ENCODE data around the gene DGKB.
A peak's percentile ranks its signal among the peaks of the same experiment; 100 is the strongest.

Gene DGKB

DNA sequence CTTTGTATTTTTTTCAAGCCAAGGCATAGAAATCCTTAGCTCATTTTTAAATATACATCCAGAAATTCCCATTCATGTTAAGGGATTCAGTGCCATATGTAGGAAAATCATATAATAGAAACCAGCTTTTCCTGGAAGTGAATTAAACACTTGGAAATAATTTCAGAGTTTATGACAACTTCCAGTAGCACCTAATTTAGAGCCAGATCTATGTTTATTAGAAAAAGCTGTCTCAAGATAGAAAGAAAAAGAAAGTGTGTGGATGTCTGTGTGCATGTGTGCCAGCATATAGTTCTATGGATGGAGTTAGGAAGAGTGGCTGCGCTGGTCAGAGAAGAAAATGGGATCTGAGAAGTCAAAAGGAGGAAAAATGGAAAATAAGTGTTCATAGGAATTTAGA lies 225.7 kb downstream of the DGKB start (continued):
- TF ChIP-seq, protein P1, sequence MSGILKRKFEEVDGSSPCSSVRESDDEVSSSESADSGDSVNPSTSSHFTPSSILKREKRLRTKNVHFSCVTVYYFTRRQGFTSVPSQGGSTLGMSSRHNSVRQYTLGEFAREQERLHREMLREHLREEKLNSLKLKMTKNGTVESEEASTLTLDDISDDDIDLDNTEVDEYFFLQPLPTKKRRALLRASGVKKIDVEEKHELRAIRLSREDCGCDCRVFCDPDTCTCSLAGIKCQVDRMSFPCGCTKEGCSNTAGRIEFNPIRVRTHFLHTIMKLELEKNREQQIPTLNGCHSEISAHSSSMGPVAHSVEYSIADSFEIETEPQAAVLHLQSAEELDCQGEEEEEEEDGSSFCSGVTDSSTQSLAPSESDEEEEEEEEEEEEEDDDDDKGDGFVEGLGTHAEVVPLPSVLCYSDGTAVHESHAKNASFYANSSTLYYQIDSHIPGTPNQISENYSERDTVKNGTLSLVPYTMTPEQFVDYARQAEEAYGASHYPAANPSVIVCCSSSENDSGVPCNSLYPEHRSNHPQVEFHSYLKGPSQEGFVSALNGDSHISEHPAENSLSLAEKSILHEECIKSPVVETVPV (CRISPR knock-in tag; IDR thresholded peaks at IDR 0.05) = no peak
- TF ChIP-seq RARB (CRISPR knock-in tag; IDR thresholded peaks at IDR 0.05) (no peak), ISL1 (CRISPR knock-in tag; IDR thresholded peaks at IDR 0.05) (no peak)
- TF ChIP-seq, protein P2, sequence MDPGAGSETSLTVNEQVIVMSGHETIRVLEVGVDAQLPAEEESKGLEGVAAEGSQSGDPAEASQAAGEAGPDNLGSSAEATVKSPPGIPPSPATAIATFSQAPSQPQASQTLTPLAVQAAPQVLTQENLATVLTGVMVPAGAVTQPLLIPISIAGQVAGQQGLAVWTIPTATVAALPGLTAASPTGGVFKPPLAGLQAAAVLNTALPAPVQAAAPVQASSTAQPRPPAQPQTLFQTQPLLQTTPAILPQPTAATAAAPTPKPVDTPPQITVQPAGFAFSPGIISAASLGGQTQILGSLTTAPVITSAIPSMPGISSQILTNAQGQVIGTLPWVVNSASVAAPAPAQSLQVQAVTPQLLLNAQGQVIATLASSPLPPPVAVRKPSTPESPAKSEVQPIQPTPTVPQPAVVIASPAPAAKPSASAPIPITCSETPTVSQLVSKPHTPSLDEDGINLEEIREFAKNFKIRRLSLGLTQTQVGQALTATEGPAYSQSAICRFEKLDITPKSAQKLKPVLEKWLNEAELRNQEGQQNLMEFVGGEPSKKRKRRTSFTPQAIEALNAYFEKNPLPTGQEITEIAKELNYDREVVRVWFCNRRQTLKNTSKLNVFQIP (CRISPR knock-in tag; IDR thresholded peaks at IDR 0.05; ENCODE audit: borderline replicate concordance, low read depth) = no peak

DNA sequence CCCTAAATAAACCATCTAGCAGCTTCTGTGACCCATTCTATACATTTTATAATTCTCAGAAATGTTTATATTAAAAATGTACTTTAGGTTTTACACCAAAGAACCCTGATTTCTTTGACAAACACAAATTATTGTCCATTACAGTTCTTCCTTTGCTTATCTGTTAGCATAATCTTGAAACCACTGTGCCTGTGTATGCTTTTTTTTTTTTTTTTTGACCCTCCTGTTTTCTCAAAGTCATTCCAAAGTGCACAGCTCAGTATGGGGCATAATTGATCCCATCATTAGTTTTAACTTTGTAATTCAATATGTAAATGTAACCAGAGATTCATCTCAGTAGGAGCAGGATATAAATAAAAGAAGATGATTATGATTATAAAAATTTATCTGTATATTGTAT lies 229.3 kb downstream of the DGKB start:
- TF ChIP-seq TOX (CRISPR knock-in tag; IDR thresholded peaks at IDR 0.05; ENCODE audit: borderline replicate concordance) (no peak), ZFP30 (CRISPR knock-in tag; IDR thresholded peaks at IDR 0.05) (no peak), BACH2 (CRISPR knock-in tag; IDR thresholded peaks at IDR 0.05; ENCODE audit: borderline replicate concordance) (no peak), PPARA (CRISPR knock-in tag; IDR thresholded peaks at IDR 0.05; ENCODE audit: borderline replicate concordance) (no peak), ISL1 (CRISPR knock-in tag; IDR thresholded peaks at IDR 0.05) (no peak), ZNF70 (CRISPR knock-in tag; IDR thresholded peaks at IDR 0.05) (no peak), TCF4 (CRISPR knock-in tag; IDR thresholded peaks at IDR 0.05; ENCODE audit: borderline replicate concordance) (no peak), ZC3H10 (CRISPR knock-in tag; IDR thresholded peaks at IDR 0.05) (no peak), ZNF8 (CRISPR knock-in tag; IDR thresholded peaks at IDR 0.05) (no peak), CSDC2 (CRISPR knock-in tag; IDR thresholded peaks at IDR 0.05) (no peak), ARNTL (CRISPR knock-in tag; IDR thresholded peaks at IDR 0.05; ENCODE audit: borderline replicate concordance, low read depth) (no peak), SNAI2 (CRISPR knock-in tag; IDR thresholded peaks at IDR 0.05) (no peak)
- TF ChIP-seq, protein P3, sequence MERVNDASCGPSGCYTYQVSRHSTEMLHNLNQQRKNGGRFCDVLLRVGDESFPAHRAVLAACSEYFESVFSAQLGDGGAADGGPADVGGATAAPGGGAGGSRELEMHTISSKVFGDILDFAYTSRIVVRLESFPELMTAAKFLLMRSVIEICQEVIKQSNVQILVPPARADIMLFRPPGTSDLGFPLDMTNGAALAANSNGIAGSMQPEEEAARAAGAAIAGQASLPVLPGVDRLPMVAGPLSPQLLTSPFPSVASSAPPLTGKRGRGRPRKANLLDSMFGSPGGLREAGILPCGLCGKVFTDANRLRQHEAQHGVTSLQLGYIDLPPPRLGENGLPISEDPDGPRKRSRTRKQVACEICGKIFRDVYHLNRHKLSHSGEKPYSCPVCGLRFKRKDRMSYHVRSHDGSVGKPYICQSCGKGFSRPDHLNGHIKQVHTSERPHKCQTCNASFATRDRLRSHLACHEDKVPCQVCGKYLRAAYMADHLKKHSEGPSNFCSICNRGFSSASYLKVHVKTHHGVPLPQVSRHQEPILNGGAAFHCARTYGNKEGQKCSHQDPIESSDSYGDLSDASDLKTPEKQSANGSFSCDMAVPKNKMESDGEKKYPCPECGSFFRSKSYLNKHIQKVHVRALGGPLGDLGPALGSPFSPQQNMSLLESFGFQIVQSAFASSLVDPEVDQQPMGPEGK (CRISPR knock-in tag; IDR thresholded peaks at IDR 0.05; ENCODE audit: borderline replicate concordance) = no peak
- TF ChIP-seq, protein P4, sequence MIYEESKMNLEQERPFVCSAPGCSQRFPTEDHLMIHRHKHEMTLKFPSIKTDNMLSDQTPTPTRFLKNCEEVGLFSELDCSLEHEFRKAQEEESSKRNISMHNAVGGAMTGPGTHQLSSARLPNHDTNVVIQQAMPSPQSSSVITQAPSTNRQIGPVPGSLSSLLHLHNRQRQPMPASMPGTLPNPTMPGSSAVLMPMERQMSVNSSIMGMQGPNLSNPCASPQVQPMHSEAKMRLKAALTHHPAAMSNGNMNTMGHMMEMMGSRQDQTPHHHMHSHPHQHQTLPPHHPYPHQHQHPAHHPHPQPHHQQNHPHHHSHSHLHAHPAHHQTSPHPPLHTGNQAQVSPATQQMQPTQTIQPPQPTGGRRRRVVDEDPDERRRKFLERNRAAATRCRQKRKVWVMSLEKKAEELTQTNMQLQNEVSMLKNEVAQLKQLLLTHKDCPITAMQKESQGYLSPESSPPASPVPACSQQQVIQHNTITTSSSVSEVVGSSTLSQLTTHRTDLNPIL (CRISPR knock-in tag; IDR thresholded peaks at IDR 0.05; ENCODE audit: low read depth) = no peak
- TF ChIP-seq, protein P1 (CRISPR knock-in tag; IDR thresholded peaks at IDR 0.05) = no peak
- TF ChIP-seq, protein P2 (CRISPR knock-in tag; IDR thresholded peaks at IDR 0.05; ENCODE audit: borderline replicate concordance, low read depth) = no peak
- ATAC-seq = no peak

DNA sequence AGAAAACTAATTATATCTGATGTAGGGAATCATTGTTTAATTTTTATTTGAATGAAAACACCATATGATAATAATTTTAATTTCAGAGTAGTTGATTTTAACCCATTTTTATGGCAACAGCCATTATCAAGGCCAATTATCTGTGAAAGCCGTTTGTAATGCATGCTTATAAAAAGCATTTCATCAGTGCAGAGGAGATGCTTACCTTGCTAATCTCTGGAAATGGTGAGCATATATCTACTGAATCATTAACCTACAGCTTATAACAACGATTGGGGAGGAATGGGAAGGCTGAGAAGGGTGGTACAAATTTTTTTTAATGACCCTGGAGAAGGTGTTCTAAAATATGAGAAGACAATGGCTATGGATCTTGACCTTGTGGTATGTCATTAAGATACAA lies 235.6 kb downstream of the DGKB start:
- TF ChIP-seq, protein P2 (CRISPR knock-in tag; IDR thresholded peaks at IDR 0.05; ENCODE audit: borderline replicate concordance, low read depth) = no peak
- TF ChIP-seq RARB (CRISPR knock-in tag; IDR thresholded peaks at IDR 0.05) (no peak), ZFP3 (CRISPR knock-in tag; IDR thresholded peaks at IDR 0.05) (no peak), ZNF8 (CRISPR knock-in tag; IDR thresholded peaks at IDR 0.05) (peak; percentile 51; the same call in 1 of the 2 replicates), ZNF70 (CRISPR knock-in tag; IDR thresholded peaks at IDR 0.05) (0 out of 2 replicates have a peak, but pooled peaks have one; percentile 20), PPARA (CRISPR knock-in tag; IDR thresholded peaks at IDR 0.05; ENCODE audit: borderline replicate concordance) (0 out of 2 replicates have a peak, but pooled peaks have one; percentile 67), ESRRG (CRISPR knock-in tag; IDR thresholded peaks at IDR 0.05) (no peak)
- TF ChIP-seq, protein P3 (CRISPR knock-in tag; IDR thresholded peaks at IDR 0.05; ENCODE audit: borderline replicate concordance) = no peak
- no peak for ATAC-seq

Measured in SK-N-SH treated with all-trans-retinoic acid at 6 μM for 48 hours (cell line).